ENCODE data around the gene MEX3A. TPM values are rescaled to one million over a fixed set of nuclear protein-coding genes. Genes with fewer than 3 reads are reported as not detected.

MEX3A gene
- total RNA-seq = 1 to 10 TPM in 2 of 6 donors, under 1 TPM in 3, not detected in 1; 0.26 to 2.0 (median 1.00) TPM

- DNase-seq = peak; percentile 50 to 95
- 1 to 2% methylated on average over 23 to 45 of the region's 62 CpGs for WGBS, 2 donors
- Histone ChIP-seq H3K36me3 (no peaks in the 10 kb centered on the region), H3K27ac (peak within 1 kb of the TSS; percentile 6 to 80 (median 44)), H3K4me3 (peak within 1 kb of the TSS; percentile 78 to 89 (median 84)), H3K4me1 (peaks cover 17 to 27% (median 21%) of the 10 kb centered on the region in 4 donors), H3K27me3 (peaks cover 0 to 4% (median 0%) of the 10 kb centered on the region in 4 donors), H3K9me3 (no peaks in the 10 kb centered on the region)
- no peak for TF ChIP-seq EP300 (IDR thresholded peaks at IDR 0.05)
- peak in 1 of 2 donors; percentile 24 for TF ChIP-seq POLR2AphosphoS5 (IDR thresholded peaks at IDR 0.05)
- peak; percentile 74 to 95 for ATAC-seq (ENCODE audit: low FRiP score in 2 of 2)
Measured at GRCh38 chr1:156082309-156083091, at the start of gene MEX3A. Gene MEX3A, minus strand, starts transcription at chr1:156082465. Its CDS starts 467 bp downstream, at chr1:156081998.

- H3K9me3 ChIP-seq = no peaks in the 10 kb centered on the region
- H3K27ac ChIP-seq = peak overlapping the region; percentile 87 to 97 (median 94)
- ATAC-seq (ENCODE audit: low FRiP score in 2 of 2) = no peak
- peaks cover 29 to 52% (median 50%) of the 10 kb centered on the region in 4 donors for H3K36me3 ChIP-seq
- H3K4me3 ChIP-seq = no peak overlapping the region
- DNase-seq = peak in 1 of 2 donors; percentile 64
- H3K4me1 ChIP-seq = peaks cover 52 to 54% (median 53%) of the 10 kb centered on the region in 4 donors
- no peaks in the 10 kb centered on the region for H3K27me3 ChIP-seq
- TF ChIP-seq EP300 (IDR thresholded peaks at IDR 0.05) (no peak), POLR2AphosphoS5 (IDR thresholded peaks at IDR 0.05) (no peak), CTCF (IDR thresholded peaks at IDR 0.05) (no peak), POLR2A (IDR thresholded peaks at IDR 0.05) (no peak)
- WGBS, 2 donors = 80 to 82% methylated on average over 4 to 6 of the region's 6 CpGs
Measured at GRCh38 chr1:156130578-156130942, 48.3 kb upstream of the MEX3A start.

GRCh38 chr1:156129687-156130577 is 47.7 kb upstream of the MEX3A start:
- peak in 1 of 2 donors; percentile 93 for DNase-seq
- Histone ChIP-seq H3K27me3 (no peaks in the 10 kb centered on the region), H3K9me3 (no peaks in the 10 kb centered on the region), H3K36me3 (peaks cover 23 to 46% (median 44%) of the 10 kb centered on the region in 4 donors), H3K27ac (peak overlapping the region; percentile 87 to 97 (median 94)), H3K4me1 (peaks cover 58 to 61% (median 59%) of the 10 kb centered on the region in 4 donors), H3K4me3 (peak overlapping the region in 1 of 4 donors; percentile 7)
- peak; percentile 54 to 87 for ATAC-seq (ENCODE audit: low FRiP score in 2 of 2)
- 41 to 42% methylated on average over 6 to 7 of the region's 7 CpGs for WGBS, 2 donors
- peak in 1 of 4 donors; percentile 24 for TF ChIP-seq POLR2A (IDR thresholded peaks at IDR 0.05)
- peak; percentile 39 to 65 for TF ChIP-seq POLR2AphosphoS5 (IDR thresholded peaks at IDR 0.05)
- TF ChIP-seq CTCF (IDR thresholded peaks at IDR 0.05) = peak; percentile 96 to 98 (median 98)
- TF ChIP-seq EP300 (IDR thresholded peaks at IDR 0.05) = no peak

- ATAC-seq (ENCODE audit: low FRiP score in 2 of 2) (peak in 1 of 2 donors; percentile 1), DNase-seq (no peak)
- WGBS, 2 donors = 33 to 41% methylated on average over 8 of the region's 8 CpGs
- peak overlapping the region in 1 of 4 donors; percentile 9 for H3K4me3 ChIP-seq
- no peaks in the 10 kb centered on the region for H3K27me3 ChIP-seq
- H3K9me3 ChIP-seq = no peaks in the 10 kb centered on the region
- peak overlapping the region; percentile 87 to 97 (median 94) for H3K27ac ChIP-seq
- peaks cover 68 to 71% (median 69%) of the 10 kb centered on the region in 4 donors for H3K4me1 ChIP-seq
- TF ChIP-seq CTCF (IDR thresholded peaks at IDR 0.05) = no peak
- TF ChIP-seq POLR2AphosphoS5 (IDR thresholded peaks at IDR 0.05) = peak in 1 of 2 donors; percentile 22
- TF ChIP-seq EP300 (IDR thresholded peaks at IDR 0.05) = no peak
- peaks cover 17 to 36% (median 33%) of the 10 kb centered on the region in 4 donors for H3K36me3 ChIP-seq
Measured at GRCh38 chr1:156128654-156129597, 46.7 kb upstream of the MEX3A start.
